Fibroblast of skin of abdomen (primary cell): ENCODE data around the gene KIF25.

Experiments
- DNase-seq: peaks from one replicate; pipeline ENCODE4 v3.0.0-alpha.2; 2013

KIF25 gene

DNA sequence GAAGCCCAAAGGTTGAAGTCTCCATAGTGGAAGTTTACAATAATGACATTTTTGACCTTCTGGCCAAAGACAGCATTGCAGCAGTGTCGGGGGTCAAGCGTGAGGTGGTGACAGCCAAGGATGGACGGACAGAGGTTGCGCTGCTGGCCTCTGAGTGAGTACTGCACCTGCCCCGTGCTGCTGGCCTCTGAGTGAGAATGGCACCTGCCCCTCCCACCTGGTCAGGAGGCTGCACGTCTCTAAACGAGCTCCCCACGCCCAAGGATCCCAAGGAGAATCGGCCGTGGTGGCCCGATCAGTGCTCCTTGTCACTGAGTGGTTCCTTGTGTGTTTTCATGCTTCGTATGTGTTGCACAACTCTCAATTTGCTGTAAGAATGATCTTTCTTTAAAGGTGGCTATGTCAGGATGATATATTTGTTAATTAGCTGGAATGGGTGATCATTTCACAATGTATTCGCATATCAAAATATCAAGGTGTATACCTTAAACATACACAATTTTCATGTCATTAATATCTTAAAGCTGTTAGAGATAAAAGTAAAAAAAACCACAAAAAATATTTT, 41.2 kb downstream of the KIF25 start:
- no peak for DNase-seq

DNA sequence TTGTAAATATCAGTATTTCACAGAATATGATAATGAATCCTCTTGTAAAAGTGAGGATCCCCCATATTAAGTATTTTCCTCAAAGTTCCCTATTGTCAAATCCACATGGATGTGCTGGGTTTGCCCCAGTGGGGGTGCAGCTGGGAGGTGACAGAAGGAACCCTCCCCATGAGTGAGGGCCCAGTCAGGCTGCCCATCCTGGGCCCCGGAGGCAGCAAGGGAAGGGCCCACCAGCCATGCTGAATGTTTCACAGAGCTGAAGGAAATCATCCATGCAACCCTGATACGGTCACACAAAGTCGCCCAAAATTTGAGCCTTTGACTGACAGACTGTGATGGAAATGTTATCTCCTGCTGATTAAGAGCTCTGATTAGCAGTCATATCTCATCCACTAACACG, 41.8 kb downstream of the KIF25 start:
- no peak for DNase-seq

DNA sequence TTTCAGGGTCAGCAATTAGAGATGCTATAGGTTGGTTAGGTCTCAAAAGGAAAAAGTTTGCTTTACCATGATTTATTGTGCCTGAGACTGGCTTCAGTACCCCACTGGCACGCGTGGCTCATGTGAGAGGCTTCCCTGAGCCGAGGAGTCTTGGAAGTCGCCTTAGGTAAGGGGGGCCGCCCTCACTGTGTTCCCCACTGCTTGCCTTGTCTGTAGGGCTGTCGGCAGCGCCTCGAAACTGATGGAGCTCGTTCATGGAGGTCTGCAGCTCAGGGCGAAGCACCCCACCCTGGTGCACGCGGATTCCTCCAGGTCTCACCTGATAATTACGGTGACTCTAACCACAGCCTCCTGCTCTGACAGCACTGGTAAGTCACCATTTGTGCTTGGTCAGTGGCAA, 42.4 kb downstream of the KIF25 start:
- DNase-seq: no peak

DNA sequence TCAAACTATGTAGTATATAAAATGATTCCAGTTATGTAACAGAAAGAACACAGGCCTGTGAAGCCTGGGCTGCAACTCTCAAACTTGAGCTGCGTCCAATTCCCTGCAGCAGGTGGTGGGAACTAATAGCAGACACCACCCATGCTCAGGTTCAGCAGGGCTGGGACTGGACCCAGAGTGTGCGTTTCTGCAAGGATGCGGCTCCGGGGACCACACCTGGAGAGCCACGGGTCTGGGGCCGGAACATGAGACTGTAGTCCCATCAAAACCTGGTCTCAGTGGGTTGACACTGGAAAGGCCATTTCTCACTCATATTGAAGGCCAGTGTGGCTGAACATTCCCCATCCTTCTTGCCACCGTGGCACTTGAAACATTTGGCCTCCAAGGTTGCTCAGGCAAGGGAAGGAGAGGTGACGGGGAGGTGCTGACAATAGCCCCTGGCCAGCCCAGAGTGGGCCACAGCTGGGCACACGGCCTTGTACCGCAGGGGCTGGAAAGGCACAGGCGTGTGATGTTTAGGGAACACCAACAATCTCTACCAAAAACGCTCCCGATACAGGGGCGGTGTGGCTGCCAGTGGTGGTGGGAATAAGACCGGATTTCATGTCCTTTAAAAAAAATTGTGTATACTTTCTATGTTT, 43.5 kb downstream of the KIF25 start:
- DNase-seq: no peak

DNA sequence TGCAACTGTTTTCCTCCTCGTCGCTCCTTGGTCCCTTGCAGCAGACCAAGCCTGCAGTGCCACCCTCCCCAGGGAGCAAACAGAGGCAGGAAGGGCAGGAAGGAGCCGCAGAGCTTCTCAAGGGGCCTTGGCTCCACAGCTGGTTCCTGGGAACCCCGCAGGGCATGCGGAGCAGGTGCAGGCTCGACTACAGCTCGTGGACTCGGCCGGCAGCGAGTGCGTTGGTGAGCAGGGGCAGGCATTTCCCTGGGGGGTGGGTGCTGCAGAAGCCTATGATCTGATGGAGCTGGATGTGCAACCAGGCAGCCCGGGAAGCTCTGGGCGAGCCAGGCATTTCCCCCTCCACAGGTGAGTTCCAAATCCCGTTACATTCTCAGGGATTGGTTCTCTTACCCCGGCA, 44.5 kb downstream of the KIF25 start:
- no peak for DNase-seq

DNA sequence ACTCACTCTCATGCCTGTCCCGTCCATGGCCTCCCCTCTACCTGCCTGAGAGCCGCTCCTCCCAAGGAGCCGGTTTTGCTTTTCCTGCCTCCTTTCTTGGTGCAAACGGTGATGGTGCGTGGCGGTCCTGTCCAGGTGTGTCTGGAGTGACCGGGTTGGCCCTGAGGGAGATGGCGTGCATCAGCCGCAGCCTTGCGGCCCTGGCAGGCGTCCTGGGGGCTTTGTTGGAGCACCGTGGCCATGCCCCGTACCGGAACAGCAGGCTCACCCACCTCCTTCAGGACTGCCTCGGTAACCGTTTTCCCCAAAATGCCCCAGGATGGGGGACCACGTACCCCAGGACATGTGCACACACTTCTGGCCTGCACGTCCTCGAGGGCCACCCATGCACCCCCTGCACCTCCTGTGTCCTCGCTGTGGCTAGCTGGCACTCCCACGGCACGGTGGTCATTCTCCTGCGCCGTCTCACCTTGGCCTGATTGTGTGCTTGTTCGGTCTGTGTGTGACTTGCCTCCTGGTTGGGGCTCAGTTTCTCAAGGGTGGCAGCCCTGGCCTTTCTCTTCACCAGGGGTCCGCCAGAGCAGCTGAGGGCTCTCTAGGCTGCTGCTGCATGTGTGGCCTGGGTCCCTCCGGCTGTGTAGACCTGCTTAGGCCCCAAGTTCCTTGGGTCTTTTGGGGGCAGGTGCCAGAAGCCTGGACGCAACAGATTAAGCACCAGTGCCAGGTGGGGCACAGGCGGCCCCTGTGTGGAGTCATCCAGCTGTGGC, 45.1 kb downstream of the KIF25 start:
- no peak for DNase-seq

DNA sequence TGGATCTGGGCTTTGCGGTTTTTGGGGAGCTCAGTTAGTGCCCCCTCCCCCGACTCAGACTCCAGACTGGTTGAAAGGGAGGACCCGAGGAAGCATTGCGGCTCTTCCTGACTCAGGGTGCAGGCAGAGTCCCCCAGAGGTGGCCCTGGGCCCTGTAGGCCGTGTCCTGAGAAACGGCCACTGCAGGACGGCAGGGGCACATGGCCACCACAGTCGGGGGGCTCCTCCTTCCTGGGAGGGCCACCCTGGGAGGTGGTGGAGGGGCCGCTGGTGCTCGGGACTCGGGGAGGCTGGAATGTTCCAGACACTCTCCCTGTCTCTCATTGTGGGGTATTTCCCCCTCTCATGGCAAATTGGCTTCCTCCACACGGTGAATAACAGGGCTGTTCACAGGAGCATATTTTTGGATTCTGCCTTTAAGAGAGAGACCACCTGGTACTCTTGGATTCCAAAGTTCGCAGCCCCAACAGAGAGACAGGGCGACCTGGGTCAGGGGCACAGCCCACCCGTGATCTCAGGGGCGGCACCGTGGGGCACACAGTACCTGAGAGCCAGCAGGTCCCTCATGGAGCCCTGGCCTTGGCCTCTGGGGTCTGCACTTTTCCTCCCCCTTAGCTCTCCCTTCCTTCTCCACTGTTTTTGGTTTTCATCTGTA, 45.8 kb downstream of the KIF25 start:
- DNase-seq: no peak

DNA sequence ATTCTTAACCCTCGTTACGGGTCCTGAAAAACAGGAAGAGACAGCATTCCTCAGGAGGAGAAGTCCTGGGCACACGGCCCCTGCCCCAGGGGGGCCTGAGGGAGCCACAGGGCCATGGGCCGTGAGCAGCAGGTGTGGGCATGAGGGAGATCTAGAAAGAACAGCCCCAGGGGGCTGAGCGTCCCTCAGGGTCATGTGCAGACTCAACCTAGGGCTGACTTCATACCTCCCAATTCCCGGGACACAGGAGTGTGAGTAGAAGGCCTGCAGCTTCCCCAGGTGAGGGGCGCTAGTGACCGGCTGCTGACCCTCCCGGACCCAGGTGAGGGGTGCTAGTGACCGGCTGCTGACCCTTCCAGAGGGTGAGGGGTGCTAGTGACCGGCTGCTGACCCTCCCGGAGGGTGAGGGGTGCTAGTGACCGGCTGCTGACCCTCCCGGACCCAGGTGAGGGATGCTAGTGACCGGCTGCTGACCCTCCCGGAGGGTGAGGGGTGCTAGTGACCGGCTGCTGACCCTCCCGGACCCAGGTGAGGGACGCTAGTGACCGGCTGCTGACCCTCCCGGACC, 46.5 kb downstream of the KIF25 start:
- no peak for DNase-seq

DNA sequence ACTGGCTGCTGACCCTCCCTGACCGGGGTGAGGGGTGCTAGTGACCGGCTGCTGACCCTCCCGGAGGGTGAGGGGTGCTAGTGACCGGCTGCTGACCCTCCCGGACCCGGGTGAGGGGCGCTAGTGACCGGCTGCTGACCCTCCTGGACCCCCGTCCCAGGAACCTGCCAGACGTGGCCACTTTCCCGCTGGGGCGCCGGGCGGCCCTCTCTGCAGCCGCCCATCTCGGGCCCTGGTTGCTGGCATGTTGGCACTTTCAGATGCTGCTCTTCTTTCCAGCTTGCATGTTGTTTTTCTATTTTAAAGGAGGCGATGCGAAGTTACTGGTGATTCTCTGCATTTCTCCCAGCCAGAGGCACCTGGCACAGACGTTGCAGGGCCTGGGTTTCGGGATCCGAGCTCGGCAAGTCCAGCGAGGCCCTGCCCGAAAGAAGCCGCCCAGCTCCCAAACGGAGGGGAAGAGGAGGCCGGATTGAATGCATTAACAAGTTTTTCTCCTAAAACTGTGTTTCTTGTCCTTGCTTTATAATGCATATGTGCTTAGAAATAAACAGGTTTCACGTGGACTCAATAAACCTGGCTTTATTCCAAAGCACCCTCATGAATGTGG, 47.2 kb downstream of the KIF25 start:
- no peak for DNase-seq

DNA sequence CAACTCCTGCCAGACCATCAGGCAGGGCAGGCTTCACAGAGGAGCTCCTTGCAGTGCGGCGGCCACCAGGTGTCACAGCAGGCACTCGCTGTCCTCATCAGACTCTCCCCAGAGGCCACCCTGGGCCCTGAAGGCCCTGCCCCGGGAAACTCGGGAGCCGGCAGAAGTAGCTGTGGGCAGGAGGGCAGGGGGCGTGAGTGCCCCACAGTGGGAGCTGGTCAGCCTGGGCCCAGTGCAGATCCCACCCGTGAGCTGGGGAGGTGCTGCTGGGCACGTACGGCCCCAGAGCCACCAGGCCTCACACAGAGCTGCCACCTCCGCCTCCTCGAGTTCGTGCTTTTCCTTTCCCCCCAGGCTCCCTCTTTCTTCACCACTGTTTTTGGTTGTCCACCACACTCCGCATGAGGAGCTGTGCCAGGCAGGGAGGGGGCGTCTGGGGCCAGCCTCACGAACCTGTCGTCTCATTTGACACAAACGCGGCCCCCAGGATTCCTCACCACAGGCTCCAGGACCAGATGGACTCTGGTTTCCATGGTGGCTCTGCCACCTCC, 47.7 kb downstream of the KIF25 start:
- DNase-seq: no peak

DNA sequence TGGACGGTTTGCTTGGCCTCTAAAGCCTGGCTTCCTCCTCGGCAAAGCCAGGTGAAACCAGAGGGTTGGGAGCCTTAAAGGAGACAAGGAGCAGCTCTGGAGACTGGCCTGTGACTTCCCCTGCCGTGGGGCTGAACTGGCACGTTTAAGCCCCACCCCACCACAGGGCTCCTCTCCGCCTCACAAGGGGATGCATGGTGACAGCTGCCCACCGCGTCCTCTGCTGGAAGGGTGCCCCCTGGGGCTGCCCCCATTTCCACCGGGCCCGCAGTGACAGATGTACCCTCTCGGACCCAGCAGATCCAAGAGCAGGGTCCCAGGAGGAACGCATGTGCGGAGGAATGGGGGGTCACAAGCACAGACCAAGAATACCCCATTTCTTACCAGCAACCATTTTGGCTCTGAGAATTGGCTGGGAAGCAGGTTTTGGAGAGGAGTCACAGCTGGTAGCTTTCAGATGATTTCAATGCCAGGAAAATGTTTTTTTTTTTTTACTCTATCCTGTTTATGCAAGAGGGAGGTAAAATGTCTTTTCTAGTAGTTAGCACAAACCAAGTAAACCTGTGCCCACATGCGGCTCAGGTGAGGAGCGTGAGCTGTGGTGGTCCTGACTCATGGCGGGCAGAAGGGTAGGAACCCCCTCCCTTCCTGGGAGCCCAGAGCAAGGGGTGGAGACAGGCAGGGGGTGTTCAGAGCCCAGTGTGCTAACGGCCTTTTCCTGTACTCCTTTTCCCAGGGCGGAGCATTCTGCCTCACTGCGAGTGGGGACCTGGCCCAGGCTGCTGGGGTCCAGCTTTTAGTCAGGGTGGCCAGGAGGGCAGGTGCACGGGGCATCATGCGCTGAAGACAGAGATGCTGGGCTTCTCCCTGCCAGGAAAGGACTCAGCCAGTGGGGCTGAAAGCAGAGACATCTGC, 48.5 kb downstream of the KIF25 start:
- no peak for DNase-seq

DNA sequence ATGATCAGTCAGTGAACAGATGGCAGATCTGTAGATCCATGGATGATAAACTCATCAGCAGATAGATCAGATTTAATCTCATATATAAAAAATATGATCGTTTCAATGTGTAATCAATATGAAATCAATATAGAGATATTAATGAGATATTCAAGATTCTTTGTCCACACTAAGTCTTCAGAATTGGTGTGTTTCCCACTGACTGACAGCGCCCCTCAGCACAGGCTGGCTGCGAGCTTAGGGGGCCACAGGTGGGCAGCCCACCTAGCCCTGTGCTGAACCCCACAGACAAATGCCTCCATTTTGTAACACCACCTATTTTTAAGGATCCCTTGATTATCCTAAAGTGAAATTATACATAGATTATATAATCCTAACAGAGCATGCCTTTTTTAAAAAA, 49.2 kb downstream of the KIF25 start:
- no peak for DNase-seq

DNA sequence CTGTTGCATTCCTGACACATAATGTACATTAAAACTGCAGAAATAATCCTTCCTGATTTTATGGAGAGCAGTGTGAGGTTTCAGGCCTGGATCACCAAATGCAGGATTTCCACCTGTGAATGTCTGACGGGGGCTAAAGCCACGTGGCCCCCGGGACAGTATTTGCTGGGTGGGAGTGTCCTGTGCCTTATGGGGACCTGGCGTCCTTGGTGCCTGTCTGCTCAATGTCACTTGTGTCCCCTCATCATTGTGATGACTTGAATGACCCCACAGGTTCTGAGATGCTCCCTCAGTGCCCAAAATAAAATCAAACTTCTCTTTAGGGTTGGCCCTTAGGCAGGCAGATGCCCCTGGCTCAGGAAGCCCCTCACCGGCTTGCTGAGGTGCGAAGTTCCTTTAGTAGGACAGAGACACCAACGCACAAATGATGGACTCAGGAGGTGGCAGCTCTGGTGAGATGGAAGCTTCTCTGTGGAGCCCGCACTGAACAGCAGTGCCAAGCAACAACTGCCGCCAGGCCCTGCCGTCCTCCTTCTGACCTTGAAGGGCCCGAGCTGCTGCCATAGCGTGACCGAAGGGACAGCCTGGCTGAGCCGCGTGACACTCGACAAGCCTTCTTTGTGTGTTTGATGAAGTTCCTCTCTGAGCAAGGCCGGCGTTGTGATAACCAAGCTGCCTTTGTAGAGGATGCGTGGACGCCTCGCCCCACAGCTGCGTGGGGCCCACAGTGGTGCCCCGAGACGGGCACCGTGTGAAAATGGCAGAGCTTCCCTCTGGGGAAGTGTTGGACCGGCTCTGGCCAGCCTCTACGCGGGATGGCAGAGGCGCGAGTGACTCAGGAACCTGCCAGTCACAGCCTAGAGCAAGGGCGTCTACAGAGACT, 50.6 kb downstream of the KIF25 start:
- no peak for DNase-seq

DNA sequence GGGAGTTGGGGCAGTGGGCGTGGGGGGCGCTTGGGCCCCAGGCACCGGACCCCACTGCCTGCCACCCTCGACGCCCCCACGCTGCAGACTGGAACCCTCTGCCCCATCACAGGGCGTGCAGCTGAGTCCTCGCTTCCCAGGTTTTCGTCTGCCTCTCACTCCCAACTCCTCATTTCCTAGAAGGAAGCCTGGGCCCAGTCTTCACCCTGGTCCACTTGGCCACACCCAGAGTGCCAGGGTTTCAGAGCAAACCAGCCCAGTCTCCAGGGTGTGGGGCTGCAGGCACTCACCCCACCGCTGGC, 51.2 kb downstream of the KIF25 start:
- no peak for DNase-seq

DNA sequence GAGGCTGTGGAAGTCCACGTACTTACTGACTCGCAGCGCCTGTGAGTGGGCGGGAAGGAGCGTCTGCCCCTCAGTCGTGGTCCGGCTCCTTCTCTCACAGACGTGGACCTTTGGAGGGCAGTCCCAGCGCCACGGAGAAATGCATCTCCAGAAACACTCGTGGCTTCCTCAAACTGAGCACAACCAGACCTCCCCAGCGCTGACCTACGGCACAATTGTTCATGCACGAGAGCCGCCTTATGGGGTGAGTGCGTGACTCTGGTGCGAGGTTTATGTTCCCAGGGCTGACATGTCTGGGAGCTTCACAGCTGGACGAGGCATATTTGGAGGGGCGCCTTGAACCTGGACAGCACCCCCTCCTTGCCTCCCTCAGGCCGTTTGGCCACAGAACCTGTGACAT, 51.8 kb downstream of the KIF25 start:
- no peak for DNase-seq

DNA sequence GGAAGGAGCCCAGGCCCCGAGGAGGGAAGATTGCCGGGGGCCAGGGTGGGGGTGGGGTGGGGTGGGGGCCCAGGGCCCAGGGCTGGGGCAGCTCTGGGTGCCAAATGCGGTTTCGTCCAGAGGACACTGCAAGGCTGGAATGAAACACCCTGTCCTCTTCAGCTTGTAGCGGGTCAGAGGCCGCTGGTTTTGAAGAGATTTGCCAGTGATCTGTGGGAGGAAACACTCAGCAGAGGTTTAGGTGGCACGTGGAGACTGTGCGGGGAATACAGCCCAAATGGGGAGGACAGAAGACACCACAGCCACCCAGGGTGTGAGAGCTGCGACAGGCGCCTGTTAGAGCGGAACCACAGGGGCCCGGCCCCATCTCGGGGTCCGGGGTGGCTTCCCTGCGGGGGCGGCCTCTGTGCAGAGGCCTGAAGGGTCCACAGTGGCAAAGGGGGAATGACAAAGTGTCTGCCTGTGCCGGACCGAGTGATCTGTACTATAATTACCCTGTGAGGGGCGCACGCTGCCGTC, 52.3 kb downstream of the KIF25 start:
- no peak for DNase-seq

DNA sequence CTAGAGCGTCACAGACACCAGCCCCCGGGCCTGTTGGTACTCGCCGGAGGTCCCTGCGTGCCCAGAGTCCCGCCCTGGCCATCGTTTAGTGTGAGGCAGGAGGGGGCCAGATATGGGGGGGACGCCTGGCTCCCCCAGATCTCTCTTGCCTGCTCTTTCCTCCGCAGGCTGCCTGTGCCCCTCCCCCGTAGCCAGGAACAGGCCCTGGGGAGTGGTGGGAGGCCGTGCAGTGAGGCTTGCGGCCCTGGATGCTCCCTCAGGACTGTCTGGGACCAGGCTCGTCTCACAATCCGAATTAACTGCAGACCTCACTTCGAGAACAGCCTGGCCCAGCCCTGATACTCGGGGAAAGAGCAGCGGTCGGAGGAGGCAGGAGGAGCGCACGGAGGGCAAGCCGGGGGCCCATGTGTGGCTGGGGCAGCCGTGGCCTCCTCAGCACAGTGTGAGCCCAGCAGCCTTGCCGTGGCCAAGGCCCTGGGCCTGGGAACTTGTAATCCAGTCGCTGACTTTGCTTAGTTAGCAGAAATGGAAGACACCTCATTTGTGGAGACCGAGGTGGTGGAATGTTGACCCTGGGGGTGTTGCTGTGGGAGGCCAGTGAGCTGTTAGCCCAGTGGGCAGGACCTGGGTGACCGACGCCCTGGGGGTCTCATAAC, 52.9 kb downstream of the KIF25 start:
- DNase-seq: no peak

DNA sequence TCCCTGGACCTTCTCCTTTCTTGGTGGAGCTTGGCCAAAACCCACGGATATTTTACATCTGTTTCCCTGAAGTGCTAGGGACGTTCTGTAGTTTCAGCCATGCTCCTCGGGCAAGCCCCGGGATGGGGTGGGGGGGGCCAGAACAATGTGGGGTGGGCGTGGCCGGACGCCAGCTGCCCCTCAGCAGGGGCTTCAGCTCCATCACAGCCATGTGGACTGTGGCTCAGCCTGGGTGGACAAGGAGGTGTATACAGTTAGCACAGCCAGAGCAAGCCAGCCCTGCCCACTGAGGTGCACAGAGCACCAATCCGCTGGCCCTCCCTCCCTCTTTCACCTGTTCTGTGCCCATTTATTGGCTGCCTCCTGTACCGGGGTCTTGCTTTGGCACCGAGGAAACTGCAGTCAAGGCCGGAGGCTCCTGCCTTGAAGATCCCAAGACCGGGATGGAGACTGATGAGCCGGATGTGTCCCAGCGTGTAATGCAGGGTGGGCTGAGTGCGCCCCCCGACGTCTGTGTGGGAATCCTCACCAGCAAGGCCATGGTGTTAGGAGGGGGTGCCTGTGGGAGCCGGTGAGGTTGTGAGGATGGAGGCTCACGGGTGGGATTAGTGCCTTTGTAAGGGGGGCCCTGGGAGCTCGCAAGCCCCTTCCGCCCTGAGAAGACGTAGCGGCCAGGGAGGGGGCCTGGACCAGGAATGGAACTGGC, 53.6 kb downstream of the KIF25 start:
- peak; percentile 37 for DNase-seq

DNA sequence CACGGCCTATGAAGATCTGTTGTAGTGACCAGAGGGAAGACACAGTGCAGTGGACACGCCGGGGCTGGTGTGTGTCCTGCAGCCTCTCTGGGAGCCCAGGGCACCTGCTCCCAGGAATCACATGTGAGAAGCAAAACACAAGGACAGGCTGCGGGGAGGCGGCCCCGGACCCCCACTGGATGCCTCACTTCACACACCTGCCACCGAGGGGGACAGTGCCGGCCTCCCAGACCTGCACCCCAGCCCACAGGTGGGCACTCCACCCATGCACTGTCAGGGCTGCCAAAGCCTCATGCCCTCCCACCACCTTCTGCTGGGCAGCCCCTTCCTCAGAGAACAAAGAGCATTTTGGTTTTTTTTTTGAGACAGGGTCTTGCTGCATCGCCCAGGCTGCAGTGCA, 54.2 kb downstream of the KIF25 start:
- DNase-seq: no peak
